Suprapubic skin (tissue), 4 donors: Measurements from ENCODE around the gene BMP10. TPM values are rescaled to one million over a fixed set of nuclear protein-coding genes. Genes with fewer than 3 reads are reported as not detected.

Experiments used
- DNase-seq, 2 donors: peaks; one replicate each; pipeline ENCODE4 v3.0.0-alpha.2; 2019; ENCODE audit warnings: low spot score in 2 of 2
- H3K27ac ChIP-seq: fragments of 200-600 bp; sonication (generic); one replicate; pipeline ENCODE4 v1.5.1; 2019
- H3K27me3 ChIP-seq: fragments of 200-600 bp; sonication (generic); one replicate; pipeline ENCODE4 v1.5.1; 2019
- H3K36me3 ChIP-seq: fragments of 200-600 bp; sonication (generic); one replicate; pipeline ENCODE4 v1.5.1; 2019
- H3K4me1 ChIP-seq: fragments of 200-600 bp; sonication (generic); one replicate; pipeline ENCODE4 v1.5.1; 2019
- H3K4me3 ChIP-seq: fragments of 200-600 bp; sonication (generic); one replicate; pipeline ENCODE4 v1.5.1; 2019; ENCODE audit warnings: mild to moderate bottlenecking
- H3K9me3 ChIP-seq: fragments of 200-600 bp; sonication (generic); one replicate; pipeline ENCODE4 v1.5.1; 2019
- EP300 ChIP-seq: sonication (generic); formaldehyde crosslinking; IDR thresholded peaks from one replicate; pipeline ENCODE4 v1.6.1; 2017; ENCODE audit warnings: antibody characterized with exemption
- POLR2A ChIP-seq, 2 donors: fragments of 450-650 bp; IDR thresholded peaks; one replicate each; pipeline ENCODE4 v1.6.1; 2017; ENCODE audit warnings: antibody characterized with exemption in 2 of 2, mild to moderate bottlenecking in 2 of 2, moderate library complexity in 2 of 2
- POLR2AphosphoS5 ChIP-seq, 3 donors: sonication (generic); formaldehyde crosslinking; IDR thresholded peaks; one replicate each; pipeline ENCODE4 v1.6.1; 2017; ENCODE audit warnings: antibody characterized with exemption in 3 of 3
- WGBS: methylation state at CpG from one replicate; pipeline ENCODE4 v1.1.5; 2018; 5-methylcytosine and 5-hydroxymethylcytosine counted together
- total RNA-seq, 4 donors: library from RNA; depleted of rRNA; stranded (reverse); fragments of >200 nt; gene quantifications; one replicate each; pipeline ENCODE4 v1.1.0, GENCODE V29; 2016
- TF ChIP-seq, protein P1 (sequence below), 2 donors: fragments of 200-600 bp in 1 of 2; fragments of 450-650 bp in 1 of 2; sonication (generic) in 1 of 2; IDR thresholded peaks; one replicate each; pipeline ENCODE4 v1.5.1; 2016 to 2019; ENCODE audit warnings: antibody characterized with exemption in 2 of 2, mild to moderate bottlenecking in 1 of 2, moderate library complexity in 1 of 2

The BMP10 gene
- total RNA-seq, 4 donors from 2014 or later, result not detected

DNA sequence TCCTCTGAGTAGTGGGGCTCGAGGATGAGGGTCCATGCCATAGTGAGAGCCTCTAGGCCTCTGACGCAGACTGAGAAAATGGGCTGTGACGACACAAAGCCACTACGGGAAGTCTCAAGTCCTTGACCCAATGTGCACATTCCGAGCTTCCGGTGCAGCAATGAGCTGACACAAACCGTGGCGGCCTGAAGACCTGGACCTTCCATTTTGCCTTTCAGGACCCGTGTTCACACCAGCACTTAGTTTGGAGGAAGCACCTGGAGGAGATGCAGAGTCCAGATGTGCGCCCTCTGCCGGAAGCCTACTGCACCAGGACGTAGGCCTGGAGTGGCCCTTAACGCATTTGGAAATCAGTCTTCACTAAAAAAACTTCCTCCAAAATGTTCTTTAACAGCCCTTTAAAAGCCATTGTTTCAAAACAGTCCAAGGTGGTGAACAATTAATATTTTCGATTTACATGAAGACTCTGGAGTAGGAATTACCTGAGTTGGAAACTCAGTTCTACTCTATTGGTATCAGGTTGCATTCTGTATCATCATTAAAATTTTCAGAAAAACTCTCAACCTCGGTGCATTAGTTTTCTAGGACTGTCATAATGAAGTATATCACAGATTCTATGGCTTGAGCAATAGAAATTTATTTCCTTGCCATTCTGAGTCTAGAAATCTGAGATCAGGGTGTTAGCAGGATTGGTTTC, 33.9 kb downstream of the BMP10 start:
- H3K4me1 ChIP-seq, result peaks cover 16% of the 10 kb centered on the region
- 86% methylated on average over 15 of the region's 15 CpGs for WGBS
- no peaks in the 10 kb centered on the region for H3K27me3 ChIP-seq
- no peak for DNase-seq
- no peaks in the 10 kb centered on the region for H3K36me3 ChIP-seq
- no peak overlapping the region for H3K4me3 ChIP-seq
- TF ChIP-seq, protein P1, sequence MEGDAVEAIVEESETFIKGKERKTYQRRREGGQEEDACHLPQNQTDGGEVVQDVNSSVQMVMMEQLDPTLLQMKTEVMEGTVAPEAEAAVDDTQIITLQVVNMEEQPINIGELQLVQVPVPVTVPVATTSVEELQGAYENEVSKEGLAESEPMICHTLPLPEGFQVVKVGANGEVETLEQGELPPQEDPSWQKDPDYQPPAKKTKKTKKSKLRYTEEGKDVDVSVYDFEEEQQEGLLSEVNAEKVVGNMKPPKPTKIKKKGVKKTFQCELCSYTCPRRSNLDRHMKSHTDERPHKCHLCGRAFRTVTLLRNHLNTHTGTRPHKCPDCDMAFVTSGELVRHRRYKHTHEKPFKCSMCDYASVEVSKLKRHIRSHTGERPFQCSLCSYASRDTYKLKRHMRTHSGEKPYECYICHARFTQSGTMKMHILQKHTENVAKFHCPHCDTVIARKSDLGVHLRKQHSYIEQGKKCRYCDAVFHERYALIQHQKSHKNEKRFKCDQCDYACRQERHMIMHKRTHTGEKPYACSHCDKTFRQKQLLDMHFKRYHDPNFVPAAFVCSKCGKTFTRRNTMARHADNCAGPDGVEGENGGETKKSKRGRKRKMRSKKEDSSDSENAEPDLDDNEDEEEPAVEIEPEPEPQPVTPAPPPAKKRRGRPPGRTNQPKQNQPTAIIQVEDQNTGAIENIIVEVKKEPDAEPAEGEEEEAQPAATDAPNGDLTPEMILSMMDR (IDR thresholded peaks at IDR 0.05), result peak; percentile 7 to 34
- no peak for TF ChIP-seq POLR2A (IDR thresholded peaks at IDR 0.05)
- no peak overlapping the region for H3K27ac ChIP-seq
- H3K9me3 ChIP-seq, result no peaks in the 10 kb centered on the region

DNA sequence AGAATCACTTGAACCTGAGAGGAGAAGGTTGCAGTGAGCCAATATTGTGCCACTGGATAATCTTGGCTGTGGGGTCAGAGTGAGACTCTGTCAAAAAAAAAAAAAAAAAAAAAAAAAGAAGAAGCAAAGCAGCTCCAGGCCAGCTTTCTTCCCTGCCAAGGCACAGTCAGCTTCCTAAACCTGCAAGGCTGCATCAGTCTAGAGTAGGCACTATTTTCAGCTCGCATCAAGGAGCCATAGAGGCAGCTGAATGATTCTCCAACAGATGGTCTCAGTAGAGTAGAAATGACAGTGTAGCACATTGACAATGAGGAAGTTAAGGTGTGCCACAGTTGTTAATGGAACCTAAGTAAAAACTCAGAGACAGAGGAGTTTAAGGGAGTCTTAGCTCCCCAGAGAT, 35.6 kb downstream of the BMP10 start:
- no peaks in the 10 kb centered on the region for H3K27me3 ChIP-seq
- H3K27ac ChIP-seq, result no peak overlapping the region
- H3K4me1 ChIP-seq, result peaks cover 33% of the 10 kb centered on the region
- no peak for DNase-seq
- no peak for TF ChIP-seq POLR2AphosphoS5 (IDR thresholded peaks at IDR 0.05)
- TF ChIP-seq, protein P1 (IDR thresholded peaks at IDR 0.05), result no peak
- no peak for TF ChIP-seq EP300
- no peak for TF ChIP-seq POLR2A (IDR thresholded peaks at IDR 0.05)
- no peak overlapping the region for H3K4me3 ChIP-seq
- H3K9me3 ChIP-seq, result no peaks in the 10 kb centered on the region
- 61% methylated on average over 1 of the region's 1 CpG for WGBS
- H3K36me3 ChIP-seq, result no peaks in the 10 kb centered on the region

DNA sequence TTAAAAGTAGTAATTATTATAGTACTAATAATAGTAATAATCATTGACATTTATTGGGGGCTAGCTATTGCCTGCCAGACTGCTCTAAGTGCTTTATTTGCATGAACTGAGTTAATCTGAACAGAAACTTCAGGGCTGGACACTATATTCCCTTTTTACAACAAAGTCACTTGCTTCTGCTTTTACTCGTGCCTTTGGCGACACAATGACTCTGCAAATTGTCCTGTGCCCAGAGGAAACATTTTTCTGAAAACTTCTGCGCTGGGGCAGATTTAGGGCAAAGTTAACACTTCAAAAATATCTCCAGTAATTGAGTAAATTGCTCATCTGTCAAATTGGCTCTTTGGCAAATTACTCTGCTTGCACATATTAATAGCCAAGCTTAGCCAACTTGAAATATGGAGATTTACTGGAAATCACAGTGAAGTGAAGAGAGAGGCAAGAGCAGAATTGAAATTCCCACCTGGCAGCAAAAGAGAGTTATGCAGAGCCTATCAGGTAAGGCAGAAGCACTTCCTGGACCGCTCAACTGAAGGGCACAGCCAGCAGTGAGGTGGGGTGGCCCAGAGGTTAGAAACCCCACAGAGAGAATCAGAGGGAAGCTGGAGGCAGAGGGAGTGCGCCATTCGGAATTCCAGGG, 36.3 kb downstream of the BMP10 start:
- TF ChIP-seq POLR2AphosphoS5 (IDR thresholded peaks at IDR 0.05) (no peak), EP300 (no peak), POLR2A (IDR thresholded peaks at IDR 0.05) (no peak)
- TF ChIP-seq, protein P1 (IDR thresholded peaks at IDR 0.05), result no peak
- 60% methylated on average over 6 of the region's 6 CpGs for WGBS
- no peak for DNase-seq
- H3K36me3 ChIP-seq, result no peaks in the 10 kb centered on the region
- H3K27me3 ChIP-seq, result no peaks in the 10 kb centered on the region
- no peaks in the 10 kb centered on the region for H3K9me3 ChIP-seq
- H3K4me1 ChIP-seq, result peaks cover 39% of the 10 kb centered on the region
- no peak overlapping the region for H3K4me3 ChIP-seq
- no peak overlapping the region for H3K27ac ChIP-seq

DNA sequence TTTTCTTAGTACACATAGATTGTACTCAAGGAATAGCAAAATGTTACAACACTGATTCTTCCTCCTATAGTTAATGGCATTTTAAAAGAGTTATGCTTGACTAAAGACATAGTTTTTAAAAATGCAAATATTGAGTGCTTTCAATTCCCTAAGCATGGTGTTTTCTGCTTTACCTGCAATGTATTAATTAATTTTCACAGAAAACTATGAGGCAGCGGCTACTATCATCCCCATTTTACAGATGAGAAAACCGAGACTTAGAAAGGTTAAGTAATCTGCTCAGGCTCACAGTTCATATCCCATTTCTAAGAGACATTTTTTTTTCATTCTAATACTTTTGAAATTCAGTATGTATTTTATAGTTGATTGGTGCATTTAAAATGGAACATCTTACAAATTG, 38.0 kb downstream of the BMP10 start:
- no peak for TF ChIP-seq POLR2AphosphoS5 (IDR thresholded peaks at IDR 0.05)
- no peak for TF ChIP-seq EP300
- TF ChIP-seq POLR2A (IDR thresholded peaks at IDR 0.05), result no peak
- TF ChIP-seq, protein P1 (IDR thresholded peaks at IDR 0.05), result no peak
- Histone ChIP-seq H3K36me3 (no peaks in the 10 kb centered on the region), H3K27ac (peak overlapping the region; percentile 82), H3K4me1 (peaks cover 56% of the 10 kb centered on the region), H3K27me3 (no peaks in the 10 kb centered on the region), H3K9me3 (no peaks in the 10 kb centered on the region), H3K4me3 (no peak overlapping the region)
- WGBS, result 97% methylated on average over 2 of the region's 2 CpGs
- no peak for DNase-seq

DNA sequence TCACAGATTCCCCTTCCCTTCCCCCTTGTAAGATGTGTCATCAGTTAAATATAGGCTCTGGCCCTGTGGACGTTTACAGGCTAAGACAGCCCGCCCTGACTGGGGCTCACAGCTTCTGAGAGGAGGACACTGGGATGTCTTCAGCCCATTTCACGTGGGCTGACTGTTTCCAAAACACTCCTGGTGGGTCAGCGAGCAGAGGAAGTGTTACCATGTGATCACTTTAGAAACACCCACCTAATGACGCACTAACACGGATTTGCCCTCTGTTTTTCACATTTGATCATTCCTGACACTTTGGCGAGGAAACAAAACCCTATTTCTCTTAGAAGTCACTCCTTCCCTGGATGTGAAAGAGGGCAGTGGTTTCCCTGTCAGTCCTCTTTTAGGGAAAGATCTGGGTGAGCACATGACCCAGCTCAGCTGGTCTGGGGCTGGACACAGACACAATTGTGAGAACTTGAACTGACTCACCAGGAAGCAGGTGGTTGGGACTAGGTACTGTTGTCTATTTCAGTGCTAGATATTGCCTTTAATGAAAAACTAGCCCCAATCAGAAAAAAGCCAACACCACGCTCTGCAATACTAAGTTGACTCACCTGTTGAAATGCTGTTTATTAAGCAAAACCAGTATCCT, 38.8 kb downstream of the BMP10 start:
- H3K9me3 ChIP-seq, result no peaks in the 10 kb centered on the region
- H3K27me3 ChIP-seq, result no peaks in the 10 kb centered on the region
- no peaks in the 10 kb centered on the region for H3K36me3 ChIP-seq
- peak overlapping the region; percentile 82 for H3K27ac ChIP-seq
- peaks cover 58% of the 10 kb centered on the region for H3K4me1 ChIP-seq
- peak in 1 of 2 donors; percentile 74 for DNase-seq
- TF ChIP-seq EP300 (no peak), POLR2AphosphoS5 (IDR thresholded peaks at IDR 0.05) (no peak)
- TF ChIP-seq, protein P1 (IDR thresholded peaks at IDR 0.05), result no peak
- 62% methylated on average over 8 of the region's 8 CpGs for WGBS
- H3K4me3 ChIP-seq, result no peak overlapping the region
